Stimulated activated CD8-positive, alpha-beta memory T cell treated with anti-CD3 and anti-CD28 coated beads, Interleukin-2, amount 100 ng/mL, for 48 hours (primary cell): ENCODE data around the gene SRSF7.
"Not testable (repeated sequence)": the region's sequence is repeated elsewhere in the genome, so short reads cannot be mapped to it uniquely, and the experiment has no call there.

ENCODE experiments used
- DNase-seq, 2 donors: peaks; one replicate each; pipeline ENCODE4 v3.0.0-alpha.2; 2020; ENCODE audit warnings: low read depth in 2 of 2

Gene SRSF7

DNA sequence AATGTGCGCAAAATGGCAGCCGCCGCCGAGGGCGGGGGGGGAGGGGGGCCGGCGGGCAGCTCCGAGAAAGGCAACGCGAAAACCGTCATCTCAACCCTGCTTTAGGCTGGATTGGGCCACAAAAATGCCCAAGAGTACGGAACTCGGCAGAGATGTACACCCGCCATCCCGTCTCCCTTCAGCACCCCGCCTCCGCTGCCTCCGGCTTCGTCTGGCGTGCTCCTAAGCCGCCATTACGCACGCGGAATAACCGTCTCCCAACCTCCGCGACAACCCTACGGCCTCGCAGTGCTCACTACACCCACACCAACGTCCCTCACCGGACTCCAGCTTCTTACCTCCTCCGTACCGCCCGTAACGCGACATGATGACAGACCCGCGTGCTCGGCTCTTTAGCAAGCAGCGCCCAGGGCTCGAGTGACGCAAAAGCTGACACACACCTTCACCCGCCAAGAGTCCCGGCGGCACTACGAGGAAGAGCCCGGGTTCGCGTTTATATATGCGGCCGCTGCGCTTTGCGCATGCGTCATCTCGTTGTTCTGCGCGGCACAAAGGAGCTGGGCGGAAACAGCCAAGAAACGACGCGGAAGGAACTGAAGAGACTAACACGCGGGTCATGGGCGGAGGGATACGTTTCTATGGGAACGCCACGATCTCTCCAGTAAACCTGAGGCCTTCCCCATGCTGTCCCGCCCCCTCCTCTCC, at the start of gene SRSF7:
Gene SRSF7 (minus strand): TSS at position 471 of the 705 bp plus-strand sequence. CDS start 105 bp downstream, at position 366.
- DNase-seq, result peak; percentile 85 to 94

DNA sequence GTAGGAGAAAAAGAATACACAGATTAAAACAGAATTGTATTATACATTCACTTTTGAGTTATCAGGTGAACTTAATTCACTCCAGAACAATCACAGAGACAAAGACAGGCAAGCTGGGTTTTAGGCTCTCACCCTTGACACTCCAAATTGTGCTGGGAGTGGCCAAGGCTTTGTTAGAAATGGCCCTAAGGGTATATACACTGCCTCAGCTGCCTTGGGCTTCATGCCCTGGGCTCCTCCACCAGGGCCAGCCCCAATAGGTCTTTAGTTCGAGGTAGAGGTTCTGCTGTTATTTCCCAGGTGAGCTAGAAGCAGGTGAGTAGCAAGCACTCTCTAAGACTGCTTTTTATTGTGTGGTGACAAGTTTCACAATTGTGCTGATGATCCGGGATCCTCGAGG, 46.8 kb upstream of the SRSF7 start:
- DNase-seq, result no peak

DNA sequence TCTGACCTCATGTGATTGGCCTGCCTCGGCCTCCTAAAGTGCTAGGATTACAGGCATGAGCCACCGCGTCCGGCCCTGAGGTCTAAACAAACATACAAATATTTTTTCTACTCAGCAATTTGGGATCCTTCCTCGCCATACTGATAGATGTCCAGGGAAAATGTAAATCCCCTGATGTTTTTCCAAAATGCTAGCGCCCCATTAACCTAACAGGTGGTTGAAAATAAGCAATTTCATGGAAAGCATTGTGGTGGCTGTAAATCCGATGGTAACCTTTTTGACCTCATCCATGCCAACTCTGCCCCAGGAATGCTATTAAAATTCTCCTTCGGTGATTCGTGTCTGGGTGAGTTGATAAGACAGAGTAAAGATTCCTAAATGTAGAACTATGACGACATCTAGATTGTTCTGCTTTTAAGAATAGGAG, 46.1 kb upstream of the SRSF7 start:
- DNase-seq, result no peak

DNA sequence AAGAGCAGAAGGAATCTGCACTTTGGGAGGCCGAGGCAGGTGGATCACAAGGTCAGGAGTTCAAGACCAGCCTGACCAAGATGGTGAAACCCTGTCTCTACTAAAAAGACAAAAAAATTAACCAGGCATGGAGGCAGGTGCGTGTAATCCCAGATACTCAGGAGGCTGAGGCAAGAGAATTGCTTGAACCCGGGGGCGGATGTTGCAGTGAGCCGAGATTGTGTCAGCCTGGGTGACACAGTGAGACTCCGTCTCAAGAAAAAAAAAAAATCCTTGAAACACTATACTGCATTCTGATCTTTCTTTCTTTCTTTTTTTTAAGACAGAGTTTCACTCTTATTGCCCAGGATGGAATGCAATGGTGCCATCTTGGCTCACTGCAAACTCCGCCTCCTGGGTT, 43.9 kb upstream of the SRSF7 start:
- DNase-seq, result not testable (repeated sequence)

DNA sequence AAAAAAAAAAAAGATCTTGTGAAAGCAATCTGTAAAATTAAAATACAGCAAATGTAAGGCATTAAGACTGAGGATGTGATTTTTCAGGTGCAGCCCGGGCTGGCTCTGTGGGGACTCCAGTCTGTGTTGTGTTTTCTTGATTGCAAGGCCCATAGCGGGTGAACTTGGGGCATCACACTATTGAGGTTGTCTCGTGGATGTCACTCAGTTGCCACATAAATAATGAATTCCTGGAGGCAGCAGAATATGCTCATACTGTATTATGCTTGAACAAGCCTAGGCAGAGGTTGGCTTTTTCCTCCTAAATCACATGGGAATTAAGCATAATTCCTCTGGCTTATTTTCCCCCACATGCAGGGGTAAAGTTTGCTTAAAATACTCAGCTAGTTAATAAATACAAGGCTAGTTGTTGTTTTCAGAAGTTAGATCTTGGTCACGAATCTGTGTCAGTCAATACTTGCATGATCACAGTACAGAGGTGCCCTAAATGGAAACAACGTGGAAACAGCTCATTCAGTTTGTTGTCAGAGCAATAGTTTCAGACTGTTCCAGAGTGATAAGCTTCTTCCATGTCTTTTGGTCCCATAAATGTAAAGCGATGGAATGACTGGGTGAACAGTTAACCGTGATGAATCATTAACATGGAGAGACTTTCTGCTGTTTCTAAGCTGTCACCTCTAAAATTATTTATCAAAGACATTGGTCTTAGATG, 43.2 kb upstream of the SRSF7 start:
- DNase-seq, result no peak

DNA sequence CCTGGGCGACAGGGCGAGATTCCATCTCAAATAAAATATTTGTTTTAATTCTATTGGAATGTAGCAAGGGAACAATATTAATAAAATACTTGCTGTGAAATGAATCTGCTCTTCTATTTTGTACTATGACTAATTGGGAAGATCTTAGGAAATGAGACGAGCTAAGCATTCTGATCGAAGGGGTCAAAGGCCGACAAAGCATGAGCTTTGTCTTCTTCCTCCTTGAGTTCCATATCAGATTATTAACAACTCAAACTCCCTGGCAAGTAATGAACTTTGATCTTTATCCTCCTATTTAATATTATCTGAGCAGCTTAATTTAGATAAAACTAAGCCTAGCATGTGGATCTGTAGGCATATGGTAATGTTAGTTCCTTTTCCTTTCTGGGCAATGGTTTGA, 42.4 kb upstream of the SRSF7 start:
- no peak for DNase-seq

DNA sequence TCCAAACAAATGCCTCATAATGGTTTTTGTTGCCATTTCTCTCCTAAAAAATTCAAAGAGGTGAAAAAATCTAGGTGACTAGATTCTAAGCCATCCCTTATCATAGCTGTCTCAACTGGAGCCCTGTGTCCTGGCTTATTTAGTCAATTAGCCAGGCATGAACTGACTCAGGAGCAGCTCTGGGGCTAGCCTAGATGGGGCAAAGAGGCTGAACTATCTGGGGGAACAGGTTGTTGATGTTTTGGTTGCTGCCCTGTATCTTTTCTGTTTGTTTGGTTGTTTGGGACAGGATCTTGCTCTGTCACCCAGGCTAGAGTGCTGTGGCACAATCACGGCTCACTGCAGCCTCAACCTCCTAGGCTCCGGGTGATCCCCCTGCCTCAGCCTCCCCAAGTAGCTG, 41.6 kb upstream of the SRSF7 start:
- DNase-seq, result no peak

DNA sequence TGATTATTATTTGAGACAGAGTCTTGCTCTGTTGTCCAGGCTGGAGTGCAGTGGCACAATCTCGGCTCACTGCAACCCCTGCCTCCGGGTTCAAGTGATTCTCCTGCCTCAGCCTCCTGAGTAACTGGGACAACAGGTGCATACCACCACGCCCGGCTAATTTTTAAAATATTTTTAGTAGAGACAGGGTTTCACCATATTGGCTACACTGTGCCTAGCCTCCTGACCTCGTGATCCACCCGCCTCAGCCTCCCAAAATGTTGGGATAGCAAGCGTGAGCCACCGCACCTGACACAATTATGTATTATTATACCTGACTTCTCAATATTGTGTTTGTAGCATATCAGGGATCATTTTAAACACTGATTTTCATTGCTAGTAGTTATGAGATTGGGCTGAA, 41.2 kb upstream of the SRSF7 start:
- not testable (repeated sequence) for DNase-seq

DNA sequence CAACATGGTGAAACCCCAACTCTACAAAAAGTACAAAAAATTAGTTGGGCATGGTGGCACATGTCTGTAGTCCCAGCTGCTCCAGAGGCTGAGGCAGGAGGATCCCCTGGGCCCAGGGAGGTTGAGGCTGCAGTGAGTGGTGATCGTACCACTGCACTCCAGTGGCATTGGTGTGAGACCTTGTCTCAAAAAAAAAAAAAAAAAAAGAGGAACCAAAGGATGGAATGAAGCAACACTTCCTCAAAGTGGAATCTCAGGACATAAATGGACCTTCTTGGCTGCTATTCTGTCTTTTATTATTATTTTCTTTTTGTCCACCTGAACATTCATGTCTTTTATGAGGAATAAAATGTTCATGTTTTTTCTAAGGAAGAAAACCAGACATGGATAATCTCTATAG, 40.6 kb upstream of the SRSF7 start:
- DNase-seq, result no peak

DNA sequence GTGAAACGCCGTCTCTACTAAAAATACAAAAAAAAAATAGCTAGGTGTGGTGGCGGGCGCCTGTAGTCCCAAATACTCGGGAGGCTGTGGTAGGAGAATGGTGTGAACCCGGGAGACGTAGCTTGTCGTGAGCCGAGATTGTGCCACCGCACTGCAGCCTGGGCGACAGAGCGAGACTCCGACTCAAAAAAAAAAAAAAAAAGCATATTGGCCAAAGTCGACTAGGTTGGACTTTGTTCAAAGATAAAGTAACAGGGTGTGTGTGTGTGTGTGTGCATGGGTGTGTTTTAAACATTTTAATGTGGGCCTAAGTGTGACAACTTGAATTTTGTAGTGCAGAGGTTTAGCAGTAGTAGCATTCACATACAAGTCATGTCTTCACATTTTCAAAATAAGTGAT, 38.5 kb upstream of the SRSF7 start:
- no peak for DNase-seq

DNA sequence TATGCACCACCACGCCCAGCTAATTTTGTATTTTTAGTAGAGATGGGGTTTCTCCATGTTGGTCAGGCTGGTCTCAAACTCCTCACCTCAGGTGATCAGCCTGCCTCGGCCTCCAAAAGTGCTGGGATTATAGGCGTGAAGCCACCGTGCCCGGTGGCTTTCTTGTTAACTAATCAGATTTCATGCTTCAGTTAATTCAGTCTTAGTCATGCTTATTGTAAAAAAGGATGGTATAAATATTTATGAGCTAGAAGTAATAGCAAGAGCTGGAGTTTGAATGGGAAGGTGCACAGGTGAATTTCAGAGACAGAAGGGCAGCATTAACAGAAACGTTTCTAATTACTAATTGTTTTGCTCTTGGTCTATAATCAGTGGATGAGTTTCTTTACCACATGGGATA, 37.1 kb upstream of the SRSF7 start:
- no peak for DNase-seq

DNA sequence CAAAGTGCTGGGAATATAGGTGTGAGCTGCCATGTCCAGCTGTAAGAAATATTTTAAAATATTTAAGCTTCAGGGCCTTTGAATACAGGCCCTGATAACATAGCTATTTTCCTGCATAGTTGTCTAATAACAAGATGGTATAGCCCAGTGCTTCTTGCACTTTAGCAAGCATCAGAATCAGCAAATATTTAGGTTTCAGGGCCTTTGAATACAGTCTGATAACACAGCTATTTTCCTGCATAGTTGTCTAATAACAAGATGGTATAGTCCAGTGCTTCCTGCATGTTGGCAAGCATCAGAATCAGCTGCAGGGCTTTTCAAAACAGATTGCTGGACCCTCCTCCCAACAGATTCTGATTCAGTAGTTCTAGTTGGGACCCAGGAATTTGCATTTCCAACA, 32.4 kb upstream of the SRSF7 start:
- no peak for DNase-seq

DNA sequence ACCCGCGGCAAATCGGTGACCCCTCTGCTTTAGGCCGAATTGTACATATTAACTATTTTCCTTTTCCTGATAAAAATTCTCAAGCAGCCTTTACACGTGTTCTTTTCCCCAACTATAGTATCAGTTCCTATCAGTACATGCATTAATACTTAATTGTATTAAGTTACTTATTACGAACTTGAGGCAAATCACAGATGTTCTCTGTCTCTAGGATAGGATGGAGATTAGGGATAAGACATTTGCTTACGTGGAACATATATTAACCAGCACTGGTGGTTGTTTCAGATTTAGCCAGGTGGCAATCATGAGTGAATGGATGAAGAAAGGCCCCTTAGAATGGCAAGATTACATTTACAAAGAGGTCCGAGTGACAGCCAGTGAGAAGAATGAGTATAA, 27.5 kb upstream of the SRSF7 start:
- DNase-seq, result no peak

DNA sequence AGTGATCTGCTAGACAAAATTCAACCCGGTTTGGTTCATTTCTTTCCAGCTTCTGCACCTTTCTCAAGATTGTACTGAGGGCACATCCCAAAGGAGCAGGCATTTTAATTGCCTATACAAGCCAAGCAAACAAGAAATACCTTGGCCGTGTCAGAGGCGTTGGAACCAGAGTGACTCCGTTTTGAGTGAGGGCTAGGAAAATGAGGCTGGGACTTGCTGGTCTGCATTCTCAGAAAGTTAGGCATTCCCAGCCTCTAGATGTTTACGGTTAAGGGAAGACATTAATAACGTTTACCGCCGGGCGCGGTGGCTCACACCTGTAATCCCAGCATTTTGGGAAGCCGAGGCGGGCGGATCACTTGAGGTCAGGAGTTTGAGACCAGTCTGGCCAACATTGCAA, 25.4 kb upstream of the SRSF7 start:
- no peak for DNase-seq

DNA sequence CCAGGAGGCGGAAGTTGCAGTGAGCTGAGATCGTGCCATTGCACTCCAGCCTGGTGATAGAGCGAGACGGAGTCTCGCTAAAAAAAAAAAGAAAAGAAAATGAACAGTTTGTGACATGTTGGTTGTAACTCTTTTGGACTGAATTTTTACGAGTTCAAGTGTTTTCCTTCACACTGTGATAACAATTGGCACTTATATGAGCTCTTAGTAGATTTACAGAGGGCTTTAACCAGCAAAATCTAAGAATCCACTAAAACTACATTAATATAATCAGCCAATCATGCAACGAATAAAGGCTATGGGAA, 24.7 kb upstream of the SRSF7 start:
- DNase-seq, result no peak

DNA sequence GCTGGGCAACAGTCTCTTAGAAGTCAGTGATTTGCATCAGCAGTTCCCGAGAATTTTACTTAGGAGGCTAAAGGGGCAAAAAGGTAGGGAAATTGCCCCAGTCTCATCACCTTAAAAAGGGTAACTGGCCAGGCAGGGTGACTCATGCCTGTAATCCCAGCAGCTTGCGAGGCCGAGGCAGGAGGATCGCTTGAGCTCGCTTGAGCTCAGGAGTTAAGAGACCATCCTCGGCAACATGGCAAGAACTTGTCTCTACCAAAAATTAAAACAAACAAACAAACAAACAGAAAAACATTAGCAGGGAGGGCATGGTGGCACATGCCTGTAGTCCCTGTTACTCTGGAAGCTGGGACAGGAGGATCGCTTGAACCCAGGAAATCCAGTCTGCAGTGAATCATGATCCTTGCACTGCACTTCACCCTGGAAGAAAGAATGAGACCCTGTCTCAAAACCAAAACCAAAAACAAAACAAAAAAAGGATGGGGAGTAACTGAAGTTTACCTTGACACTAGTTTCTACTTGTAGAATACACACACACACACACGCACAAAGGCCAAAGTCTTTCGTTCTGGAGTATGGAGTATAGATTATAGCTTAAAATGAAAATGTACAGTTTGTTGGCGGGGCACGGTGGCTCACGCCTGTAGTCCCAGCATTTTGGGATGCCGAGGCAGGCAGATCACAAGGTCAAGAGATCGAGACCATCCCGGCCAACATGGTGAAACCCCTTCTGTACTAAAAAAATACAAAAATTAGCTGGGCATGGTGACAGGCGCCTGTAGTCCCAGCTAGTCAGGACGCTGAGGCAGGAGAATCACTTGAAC, 24.1 kb upstream of the SRSF7 start:
- no peak for DNase-seq

DNA sequence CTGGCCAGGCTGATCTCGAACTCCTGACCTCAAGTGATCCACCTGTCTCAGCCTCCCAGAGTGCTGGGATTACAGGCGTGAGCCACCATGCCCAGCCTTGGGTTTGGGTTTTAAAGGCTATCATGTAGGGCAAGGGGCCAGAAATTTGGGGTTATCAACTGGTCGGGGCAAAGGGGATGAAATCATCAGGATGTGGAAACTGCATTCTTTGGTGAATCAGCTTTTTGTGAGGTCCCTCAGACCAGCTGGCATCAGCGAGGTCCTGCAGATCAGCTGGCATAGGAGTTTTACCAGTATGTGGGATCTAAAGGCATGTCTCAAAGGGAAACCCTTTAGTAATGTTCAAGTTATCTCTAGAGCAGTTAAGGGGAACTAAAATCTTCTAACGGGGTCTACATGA, 20.5 kb upstream of the SRSF7 start:
- no peak for DNase-seq

DNA sequence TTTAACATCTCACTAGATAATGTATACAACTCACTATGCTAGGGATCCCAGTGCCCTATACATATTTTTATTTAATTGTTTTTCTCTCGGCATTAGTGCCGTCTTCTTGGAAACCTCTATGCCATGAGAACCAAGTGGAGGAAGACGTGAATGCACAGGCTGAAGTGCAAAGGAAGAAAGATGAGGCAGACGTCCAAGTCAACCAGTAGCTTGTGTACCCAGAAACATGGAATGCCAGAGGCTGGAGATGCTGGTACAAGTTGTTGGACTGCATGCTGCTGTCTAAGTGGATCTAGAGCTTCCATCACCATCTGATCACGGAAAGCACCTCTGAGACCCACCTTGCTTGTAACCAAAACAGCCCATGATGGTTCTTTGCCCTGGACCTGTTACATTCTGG, 14.4 kb upstream of the SRSF7 start:
- DNase-seq, result no peak

DNA sequence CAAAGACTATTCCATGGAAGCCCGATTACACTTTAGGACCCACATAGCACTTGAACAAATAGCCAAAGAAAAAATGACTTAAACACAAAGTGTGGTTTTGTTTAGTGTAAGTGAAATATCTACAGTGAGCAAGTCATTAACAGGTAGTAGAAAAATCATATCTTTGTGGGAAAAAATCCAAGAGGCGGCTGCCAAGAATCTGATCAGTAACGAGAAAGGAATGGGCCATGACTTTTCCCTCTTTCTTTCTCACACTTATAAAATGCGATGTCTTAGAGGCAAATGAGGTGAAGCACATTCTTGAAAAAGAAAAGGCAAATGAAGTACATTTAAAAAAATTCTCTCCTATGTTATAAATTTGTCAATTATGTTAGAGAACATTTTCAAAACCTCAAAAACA, 14.0 kb upstream of the SRSF7 start:
- DNase-seq, result no peak

DNA sequence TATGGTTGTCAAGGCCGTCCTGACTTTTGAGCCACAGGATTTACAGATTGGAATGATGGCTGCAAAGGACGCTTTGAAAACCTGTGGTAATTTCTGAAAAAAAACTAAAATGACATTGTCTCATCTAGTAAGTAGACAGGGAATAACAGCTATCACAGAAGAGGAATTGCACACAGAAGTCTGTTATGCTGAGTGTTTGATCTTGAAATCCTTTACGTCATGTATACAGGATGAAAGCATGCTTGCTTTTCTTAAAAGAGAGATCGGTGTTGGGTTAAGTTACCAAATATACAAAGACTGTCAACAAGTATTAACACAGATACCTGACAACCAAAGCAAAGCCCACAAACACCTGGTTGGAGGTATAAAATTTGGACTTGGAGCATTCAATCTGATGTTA, 12.6 kb upstream of the SRSF7 start:
- DNase-seq, result no peak

DNA sequence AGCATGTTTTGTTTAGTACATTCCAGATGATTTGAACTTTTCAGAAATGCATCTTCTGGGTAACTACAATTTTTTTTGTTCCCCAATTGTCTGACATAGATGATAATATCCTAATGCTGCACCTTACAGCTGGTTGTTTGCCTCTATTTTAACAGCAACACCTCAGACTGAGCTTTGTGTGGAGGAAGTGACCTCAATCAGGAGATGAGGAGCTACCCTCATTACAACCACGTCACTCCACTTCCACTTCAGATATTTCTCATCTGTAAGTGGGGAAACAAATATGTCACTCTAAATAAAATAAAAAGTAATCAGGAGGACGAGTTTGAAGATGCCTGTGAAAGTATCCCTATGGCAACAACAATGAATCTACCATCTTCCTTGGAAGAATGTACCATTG, 12.1 kb upstream of the SRSF7 start:
- DNase-seq, result no peak

DNA sequence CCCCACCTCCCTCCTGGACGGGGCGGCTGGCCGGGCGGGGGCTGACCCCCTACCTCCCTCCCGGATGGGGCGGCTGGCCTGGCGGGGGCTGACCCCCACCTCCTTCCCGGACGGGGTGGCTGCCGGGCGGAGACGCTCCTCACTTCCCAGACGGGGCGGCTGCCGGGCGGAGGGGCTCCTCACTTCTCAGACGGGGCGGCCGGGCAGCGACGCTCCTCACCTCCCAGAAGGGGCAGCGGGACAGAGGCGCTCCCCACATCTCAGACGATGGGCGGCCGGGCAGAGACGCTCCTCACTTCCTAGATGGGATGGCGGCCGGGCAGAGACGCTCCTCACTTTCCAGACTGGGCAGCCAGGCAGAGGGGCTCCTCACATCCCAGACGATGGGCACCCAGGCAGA, 4.7 kb upstream of the SRSF7 start:
- not testable (repeated sequence) for DNase-seq

DNA sequence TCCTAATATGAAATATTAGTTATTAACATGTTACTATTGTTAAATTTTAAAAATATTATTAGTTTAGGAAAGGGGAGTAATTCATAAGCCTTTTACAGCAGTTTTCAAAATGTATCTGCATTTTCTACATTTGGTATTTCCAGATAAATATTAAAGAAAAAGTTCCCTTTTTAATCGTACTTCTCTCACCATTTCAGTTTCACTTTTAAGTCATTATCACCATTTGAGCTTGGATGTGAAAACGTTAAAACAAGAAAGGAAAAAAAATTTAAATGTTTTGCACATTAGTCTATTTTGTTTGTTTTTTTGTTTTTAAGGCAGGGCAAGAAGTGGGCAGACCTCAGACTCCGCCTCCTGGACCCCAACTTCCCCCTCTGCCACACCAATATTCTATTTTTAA, 3.3 kb upstream of the SRSF7 start:
- DNase-seq, result no peak
